ENCODE data around the gene WFDC6.

The WFDC6 gene

GRCh38 chr20:45515147-45515913 is 24.0 kb downstream of the WFDC6 start, which contains the start of gene SPINT3:
Gene SPINT3 (minus strand): TSS chr20:45515622. CDS start chr20:45515608, 14 bp downstream.
- DNase-seq = no peak

GRCh38 chr20:45510242-45510862 is 28.9 kb downstream of the WFDC6 start:
- no peak for DNase-seq

GRCh38 chr20:45509091-45509490 is 30.2 kb downstream of the WFDC6 start:
- DNase-seq = no peak

GRCh38 chr20:45508068-45508886 is 31.0 kb downstream of the WFDC6 start:
- DNase-seq = no peak

- DNase-seq = no peak
Measured at GRCh38 chr20:45507011-45507820, 32.1 kb downstream of the WFDC6 start.

- DNase-seq = no peak
Measured at GRCh38 chr20:45506398-45506797, 32.9 kb downstream of the WFDC6 start.

GRCh38 chr20:45503403-45503802 is 35.9 kb downstream of the WFDC6 start:
- no peak for DNase-seq

- DNase-seq = no peak
Measured at GRCh38 chr20:45502561-45502960, 36.7 kb downstream of the WFDC6 start.

GRCh38 chr20:45501600-45501999 is 37.7 kb downstream of the WFDC6 start:
- DNase-seq = no peak

- no peak for DNase-seq
Measured at GRCh38 chr20:45500022-45500421, 39.3 kb downstream of the WFDC6 start.

- DNase-seq = no peak
Measured at GRCh38 chr20:45497971-45498494, 41.2 kb downstream of the WFDC6 start.

GRCh38 chr20:45496166-45496565 is 43.1 kb downstream of the WFDC6 start:
- DNase-seq = no peak

GRCh38 chr20:45495501-45495941 is 43.8 kb downstream of the WFDC6 start:
- DNase-seq = no peak

GRCh38 chr20:45489083-45489531 is 50.2 kb downstream of the WFDC6 start:
- DNase-seq = no peak

- DNase-seq = no peak
Measured at GRCh38 chr20:45487231-45487635, 52.0 kb downstream of the WFDC6 start.

GRCh38 chr20:45485388-45485787 is 53.9 kb downstream of the WFDC6 start:
- no peak for DNase-seq

- DNase-seq = no peak
Measured at GRCh38 chr20:45484676-45485075, 54.6 kb downstream of the WFDC6 start.

Measured in NCI-H2029 treated with DMSO at 0.1 percent for 48 hours (cell line).